Left colon (tissue), 2 donors: ENCODE data around the gene TMEM87A. TPM values are rescaled to one million over a fixed set of nuclear protein-coding genes. Genes with fewer than 3 reads are reported as not detected.

ENCODE experiments used
- ATAC-seq: fragments of 200-7000 bp; cut with Tn5 transposase; one replicate; pipeline ENCODE4 v1.9.1; 2020; ENCODE audit warnings: mild to moderate bottlenecking, moderate library complexity
- DNase-seq, 2 donors: peaks; one replicate each; pipeline ENCODE4 v3.0.0-alpha.2; 2020
- intact Hi-C, 2 donors: fragments of 100-400 bp; cut with DNase I in 1 of 2; cut with micrococcal nuclease in 1 of 2; formaldehyde crosslinking; loops; one replicate each; pipeline versions ENCODE4 v1.11.2 to v1.14.0; 2022; cut with DNase I, micrococcal nuclease
- total RNA-seq, 2 donors: library from RNA; stranded (reverse); fragmentation: NEBNext Ultra II Directional; extraction: Animal tissue kit (Norgen Biotek cat#: 25700); gene quantifications; one replicate each; pipeline ENCODE4 v1.2.1, GENCODE V29; 2021
- donor health status: DM: no; HTN: no; CAD: no.
- donor health status: DM: yes; HTN: yes; CAD: no.

Gene TMEM87A
- total RNA-seq, 2 donors from 2014 or later: 82.8 to 104 TPM

GRCh38 chr15:42214600-42214999 lies 58.6 kb downstream of the TMEM87A start:
- no peak for ATAC-seq
- intact Hi-C loops: no loop called here
- DNase-seq: no peak

GRCh38 chr15:42213511-42213910 lies 59.7 kb downstream of the TMEM87A start:
- intact Hi-C loops: no loop called here
- DNase-seq (no peak), ATAC-seq (no peak)

- ATAC-seq: no peak
- intact Hi-C loops: no loop called here
- DNase-seq: no peak
Observed at GRCh38 chr15:42210696-42211095, 62.5 kb downstream of the TMEM87A start.

- ATAC-seq (peak; percentile 97), DNase-seq (peak; percentile 85 to 91)
- intact Hi-C loops: no loop called here
Observed at GRCh38 chr15:42207674-42208579, 65.3 kb downstream of the TMEM87A start, which contains the start of gene VPS39. TSS of gene VPS39 (minus strand) at chr15:42208304. CDS start at chr15:42208153, 151 bp downstream.

GRCh38 chr15:42206406-42206805 lies 66.8 kb downstream of the TMEM87A start:
- intact Hi-C loops: no loop called here
- no peak for ATAC-seq
- DNase-seq: no peak

- DNase-seq (no peak), ATAC-seq (no peak)
- intact Hi-C loops: no loop called here
Observed at GRCh38 chr15:42203891-42204290, 69.3 kb downstream of the TMEM87A start.

- no peak for ATAC-seq
- intact Hi-C loops: no loop called here
- no peak for DNase-seq
Observed at GRCh38 chr15:42202653-42203052, 70.6 kb downstream of the TMEM87A start.

GRCh38 chr15:42201801-42202200 lies 71.4 kb downstream of the TMEM87A start:
- no peak for DNase-seq
- intact Hi-C loops: no loop called here
- no peak for ATAC-seq

- ATAC-seq (no peak), DNase-seq (no peak)
- intact Hi-C loops: no loop called here
Observed at GRCh38 chr15:42199126-42199525, 74.1 kb downstream of the TMEM87A start.

- DNase-seq (no peak), ATAC-seq (no peak)
- intact Hi-C loops: no loop called here
Observed at GRCh38 chr15:42198516-42198915, 74.7 kb downstream of the TMEM87A start.

- DNase-seq: no peak
- no peak for ATAC-seq
- intact Hi-C loops: no loop called here
Observed at GRCh38 chr15:42194513-42194912, 78.7 kb downstream of the TMEM87A start.

GRCh38 chr15:42193383-42193782 lies 79.8 kb downstream of the TMEM87A start:
- intact Hi-C loops: no loop called here
- DNase-seq (no peak), ATAC-seq (no peak)

- intact Hi-C loops: no loop called here
- no peak for DNase-seq
- ATAC-seq: no peak
Observed at GRCh38 chr15:42191610-42192346, 81.5 kb downstream of the TMEM87A start.

- intact Hi-C loops: no loop called here
- DNase-seq (no peak), ATAC-seq (no peak)
Observed at GRCh38 chr15:42190370-42190769, 82.9 kb downstream of the TMEM87A start.

GRCh38 chr15:42185801-42186200 lies 87.4 kb downstream of the TMEM87A start:
- intact Hi-C loops: no loop called here
- DNase-seq (no peak), ATAC-seq (no peak)

- intact Hi-C loops: no loop called here
- DNase-seq (no peak), ATAC-seq (no peak)
Observed at GRCh38 chr15:42184736-42185135, 88.5 kb downstream of the TMEM87A start.

GRCh38 chr15:42184296-42184695 lies 88.9 kb downstream of the TMEM87A start:
- intact Hi-C loops: no loop called here
- DNase-seq (peak in 1 of 2 donors; percentile 12), ATAC-seq (no peak)

- DNase-seq (no peak), ATAC-seq (no peak)
- intact Hi-C loops: no loop called here
Observed at GRCh38 chr15:42182961-42183360, 90.3 kb downstream of the TMEM87A start.

GRCh38 chr15:42182328-42182886 lies 90.8 kb downstream of the TMEM87A start:
- no peak for ATAC-seq
- no peak for DNase-seq
- intact Hi-C loops: no loop called here

GRCh38 chr15:42178056-42178455 lies 95.2 kb downstream of the TMEM87A start:
- DNase-seq (no peak), ATAC-seq (no peak)
- intact Hi-C loops: no loop called here
